Measurements from ENCODE around the gene SYT3. TPM values are rescaled to one million over a fixed set of nuclear protein-coding genes. Genes with fewer than 3 reads are reported as not detected.

Gene SYT3
- total and polyA plus RNA-seq, 2 of the 13 experiments (the other 11 are each of a cell fraction or from before 2014, with no cell fraction given) = not detected

GRCh38 chr19:50668879-50669278, 29.2 kb upstream of the SYT3 start:
- H3K4me3 ChIP-seq (replicated peaks in 1 of 3; ENCODE audit: insufficient read depth in 1 of 3, low read depth in 2 of 3, low read length in 3 of 3) = no peak overlapping the region
- TF ChIP-seq ZNF337 (CRISPR knock-in tag; IDR thresholded peaks at IDR 0.05; ENCODE audit: borderline replicate concordance, low read depth) = no peak
- TF ChIP-seq NCOA1 (CRISPR knock-in tag; IDR thresholded peaks at IDR 0.05) = no peak
- TF ChIP-seq ZNF850 (CRISPR knock-in tag; conservative IDR thresholded peaks at IDR 0.05) = no peak
- no peak for TF ChIP-seq POLR2G (IDR thresholded peaks at IDR 0.05; ENCODE audit: low read depth, low read length)
- no peak for TF ChIP-seq GABPA (IDR thresholded peaks at IDR 0.05; ENCODE audit: low read depth, low read length)
- no peak for TF ChIP-seq GABPA (CRISPR knock-in tag; IDR thresholded peaks at IDR 0.05; ENCODE audit: low read depth)
- TF ChIP-seq MEIS2 (CRISPR knock-in tag; IDR thresholded peaks at IDR 0.05) = no peak
- no peak for TF ChIP-seq SIN3B (IDR thresholded peaks at IDR 0.05; ENCODE audit: low read length)
- TF ChIP-seq FOXA1 (IDR thresholded peaks at IDR 0.05) = no peak
- no peak for TF ChIP-seq FOXA1 (CRISPR knock-in tag; IDR thresholded peaks at IDR 0.05)
- TF ChIP-seq ELF3 (CRISPR knock-in tag; IDR thresholded peaks at IDR 0.05) = no peak
- no peak for TF ChIP-seq ZNF460 (CRISPR knock-in tag; IDR thresholded peaks at IDR 0.05; ENCODE audit: borderline replicate concordance)
- TF ChIP-seq HNF1A (IDR thresholded peaks at IDR 0.05; ENCODE audit: low read depth) = no peak
- TF ChIP-seq HNF1A (CRISPR knock-in tag; IDR thresholded peaks at IDR 0.05; ENCODE audit: borderline replicate concordance) = no peak
- no peak for TF ChIP-seq ZSCAN29 (CRISPR knock-in tag; conservative IDR thresholded peaks at IDR 0.05)
- TF ChIP-seq U2AF1 (optimal IDR thresholded peaks at IDR 0.05; ENCODE audit: low read depth, low read length) = no peak
- no peak for TF ChIP-seq ZNF296 (CRISPR knock-in tag; conservative IDR thresholded peaks at IDR 0.05)
- ChIA-PET POLR2A (no interaction called here), CTCF (ENCODE audit: low intra/inter-chr PET ratio, low total read pairs) (interaction anchor here (1.1 to 1.5 kb wide), 2 partner anchors 115 to 253 kb away, joined by 3 to 8 read pairs; no protein-coding TSS in a partner anchor)
- H3K4me2 ChIP-seq (ENCODE audit: low read depth, low read length) = no peak overlapping the region
- H3K9ac ChIP-seq (ENCODE audit: insufficient read depth, low read depth, low read length) = no peak overlapping the region
- no peak for FAIRE-seq
- no peaks in the 10 kb centered on the region for H3K36me3 ChIP-seq (replicated peaks in 1 of 2; ENCODE audit: control insufficient read depth in 1 of 2, insufficient read depth in 2 of 2, low read length in 2 of 2)
- no peak for ATAC-seq
- H3K9me3 ChIP-seq (ENCODE audit: low read length) = no peaks in the 10 kb centered on the region; the same call in 1 of the 2 replicates
- DNase-seq (ENCODE audit: low spot score) = no peak
- in situ Hi-C loops (cut with HindIII; ENCODE audit: extremely low pct_ligation_motif_present, low pct_unique_long_range_greater_than_20kb) = no loop called here
- intact Hi-C loops (cut with micrococcal nuclease; ENCODE audit: unreplicated experiment) = no loop called here
- no peaks in the 10 kb centered on the region for H3K4me1 ChIP-seq (ENCODE audit: insufficient read depth, low read length)
- H3K27me3 ChIP-seq (ENCODE audit: control insufficient read depth in 1 of 2, insufficient read depth in 2 of 2, low read length in 2 of 2) = peaks cover 6 to 36% of the 10 kb centered on the region in 2 experiments; a peak in 4 of 5 replicates
- H4K20me1 ChIP-seq (ENCODE audit: insufficient read depth, low read length) = no peaks in the 10 kb centered on the region
- no TSS peak for BruUV-seq (replicated peaks)
- WGBS (ENCODE audit: low lambda C conversion rate) = 72% methylated on average over 9 of the region's 20 CpGs
- H3K79me2 ChIP-seq (ENCODE audit: insufficient read depth, low read length) = no peaks in the 10 kb centered on the region
- H3K27ac ChIP-seq (ENCODE audit: extremely low read length, insufficient read depth, low read length) = no peak overlapping the region
- no peak overlapping the region for H2AFZ ChIP-seq (ENCODE audit: low read length)

Data from HepG2 (cell line).